Measurements from ENCODE around the gene BAG5.
A peak's percentile ranks its signal among the peaks of the same experiment; 100 is the strongest.

GRCh38 chr14:103529383-103530365 is 32.8 kb downstream of the BAG5 start:
- TF ChIP-seq CTCF (IDR thresholded peaks at IDR 0.05) = no peak
- TF ChIP-seq NR1H2 (CRISPR knock-in tag; IDR thresholded peaks at IDR 0.05) = no peak
- 0 out of 2 replicates have a peak, but pooled peaks have one; percentile 57 for TF ChIP-seq SMAD4 (CRISPR knock-in tag; IDR thresholded peaks at IDR 0.05)
- 0 out of 2 replicates have a peak, but pooled peaks have one; percentile 18 for TF ChIP-seq KAT7 (CRISPR knock-in tag; IDR thresholded peaks at IDR 0.05; ENCODE audit: borderline replicate concordance)
- no peak for TF ChIP-seq RELA (CRISPR knock-in tag; IDR thresholded peaks at IDR 0.05; ENCODE audit: borderline replicate concordance)
- no peak for TF ChIP-seq JUN (CRISPR knock-in tag; IDR thresholded peaks at IDR 0.05)
- no peak for TF ChIP-seq TEAD4 (CRISPR knock-in tag; IDR thresholded peaks at IDR 0.05)
- no peak for TF ChIP-seq NFATC4 (CRISPR knock-in tag; IDR thresholded peaks at IDR 0.05)

Data from WTC11 (cell line).